K562 (cell line): ENCODE data around the gene YIF1A. TPM values are rescaled to one million over a fixed set of nuclear protein-coding genes. Genes with fewer than 3 reads are reported as not detected.

Experiments used
- ATAC-seq: fragments of 200-7000 bp; cut with Tn5 transposase; 3 replicates; pipeline ENCODE4 v1.9.1; 2020; ENCODE audit warnings: moderate library complexity
- BruUV-seq: library from RNA; stranded (reverse); fragments of 400-500 nt; replicated peaks from 2 replicates; lab custom pipeline; 2021; lab: Mats Ljungman, UMichigan
- CTCF ChIA-PET: fragments of 300-600 bp; formaldehyde crosslinking; extraction: SDS; loops from one replicate; lab custom pipeline; 2021; ENCODE audit warnings: low intra/inter-chr PET ratio; lab: Yijun Ruan, JAX
- POLR2A ChIA-PET: fragments of 300-600, 350-650 bp; sonication (Branson Sonifier 250); formaldehyde crosslinking; extraction: SDS; loops from one replicate; lab custom pipeline; 2021; ENCODE audit warnings: antibody characterized with exemption, inconsistent platforms; lab: Yijun Ruan, JAX
- DNase-seq, 4 experiments: peaks; one replicate each; pipeline versions ENCODE4 v3.0.0 to v3.0.0-alpha.2; 2011 to 2018; ENCODE audit warnings: low spot score in 3 of 4, mixed read lengths in 3 of 4; ENCODE audit errors: extremely low read depth in 1 of 4
- FAIRE-seq: peaks from 2 replicates; lab custom pipeline; 2011; peaks lifted over from hg19 to GRCh38; lab: Jason Lieb, UNC
- H2AFZ ChIP-seq: 2 replicates; pipeline ENCODE4 v1.6.0; 2011; ENCODE audit warnings: low read depth, low read length, control low read depth, inconsistent platforms
- H3K27ac ChIP-seq: fragments of 200-600 bp; 3 replicates; pipeline ENCODE4 v1.8.0; 2011; ENCODE audit warnings: low read depth, mild to moderate bottlenecking, control low read depth, inconsistent platforms, low read length, moderate library complexity, mixed read lengths; ENCODE audit errors: extremely low read depth
- H3K27me3 ChIP-seq, 2 experiments: fragments of 300-600 bp in 1 of 2; 2 replicates in 1 of 2; 3 replicates in 1 of 2; pipeline versions ENCODE4 v1.6.0 to v1.8.0; 2011; ENCODE audit warnings: inconsistent platforms in 2 of 2, low read length in 2 of 2, mild to moderate bottlenecking in 1 of 2, mixed read lengths in 1 of 2, moderate library complexity in 1 of 2; ENCODE audit not compliant: control insufficient read depth in 2 of 2, insufficient read depth in 2 of 2
- H3K36me3 ChIP-seq: fragments of 300-600 bp; 3 replicates; pipeline ENCODE4 v1.8.0; 2011; ENCODE audit warnings: mild to moderate bottlenecking, low read length, inconsistent platforms; ENCODE audit not compliant: control insufficient read depth, insufficient read depth
- H3K4me1 ChIP-seq, 2 experiments: fragments of 200-600 bp in 1 of 2; replicated peaks in 1 of 2; 2 replicates in 1 of 2; 3 replicates in 1 of 2; pipeline versions ENCODE4 v1.5.1 to v1.8.0; 2011; ENCODE audit warnings: inconsistent platforms in 2 of 2, low read length in 2 of 2, mild to moderate bottlenecking in 1 of 2, mixed read lengths in 1 of 2, moderate library complexity in 1 of 2; ENCODE audit not compliant: control insufficient read depth in 2 of 2, insufficient read depth in 2 of 2
- H3K4me2 ChIP-seq: 2 replicates; pipeline ENCODE4 v1.6.1; 2011; ENCODE audit warnings: low read length, control low read depth, inconsistent platforms, mixed read lengths; ENCODE audit not compliant: insufficient read depth
- H3K4me3 ChIP-seq: fragments of 200-600 bp; sonication (generic), shearing (Covaris generic); 2 replicates; pipeline ENCODE4 v1.5.1; 2016; ENCODE audit warnings: control low read depth, inconsistent platforms
- H3K79me2 ChIP-seq: fragments of 200-600 bp; 3 replicates; pipeline ENCODE4 v1.8.0; 2011; ENCODE audit warnings: low read length, inconsistent platforms; ENCODE audit not compliant: control insufficient read depth, insufficient read depth
- H3K9ac ChIP-seq, 2 experiments: 2 replicates each; pipeline versions ENCODE4 v1.6.0 to v1.6.1; 2011; ENCODE audit warnings: low read depth in 2 of 2, low read length in 2 of 2, control low read depth in 1 of 2, inconsistent platforms in 1 of 2, mild to moderate bottlenecking in 1 of 2, mixed read lengths in 1 of 2; ENCODE audit not compliant: insufficient read depth in 1 of 2
- H3K9me1 ChIP-seq: one replicate; pipeline ENCODE4 v1.6.0; 2011; ENCODE audit warnings: inconsistent platforms, mild to moderate bottlenecking, low read length, moderate library complexity; ENCODE audit not compliant: control insufficient read depth, insufficient read depth
- H3K9me3 ChIP-seq: replicated peaks from 2 replicates; pipeline ENCODE4 v1.5.1; 2011; ENCODE audit warnings: low read depth, low read length, inconsistent platforms; ENCODE audit not compliant: control insufficient read depth, insufficient read depth
- H4K20me1 ChIP-seq: replicated peaks from 2 replicates; pipeline ENCODE4 v1.6.1; 2011; ENCODE audit warnings: low read length, inconsistent platforms, mixed read lengths; ENCODE audit not compliant: control insufficient read depth, insufficient read depth
- SMARCC2 ChIP-seq: fragments of 450-650 bp; IDR thresholded peaks from 2 replicates; pipeline ENCODE4 v1.6.1; 2017; ENCODE audit warnings: antibody characterized with exemption, moderate library complexity, mild to moderate bottlenecking, low read depth
- ZBTB33 ChIP-seq: sonication (generic); formaldehyde crosslinking; IDR thresholded peaks from 2 replicates; pipeline ENCODE4 v1.8.1; 2023; ENCODE audit warnings: mild to moderate bottlenecking, missing genetic modification reagents
- WGBS: fragments of 100-300 bp; shearing (Covaris generic); methylation state at CpG from one replicate; pipeline ENCODE4 v1.1.6; 2016; ENCODE audit warnings: low coverage, mixed read lengths; ENCODE audit not compliant: insufficient coverage; ENCODE audit errors: missing lambda C conversion rate; 5-methylcytosine and 5-hydroxymethylcytosine counted together
- in situ Hi-C: fragments of 300-500 bp; cut with MboI; formaldehyde crosslinking; loops from 4 replicates; pipeline ENCODE4 v1.15.0; 2018; ENCODE audit warnings: inconsistent platforms, mixed read lengths
- intact Hi-C: fragments of 100-400 bp; cut with micrococcal nuclease; formaldehyde crosslinking; loops from 2 replicates; pipeline ENCODE4 v1.14.2; 2022
- polyA plus RNA-seq, 8 experiments: library from polyadenylated mRNA; depleted of rRNA in 4 of 8; stranded (reverse) in 5 of 8; unstranded in 3 of 8; fragments of >200 nt; fragmentation: Nextera tagmentation in 2 of 8; fragmentation: Illumina TruSeq in 1 of 8; extraction: Ambion mirVana in 2 of 8; extraction: Trizol in 1 of 8; gene quantifications; 2 replicates each; pipeline versions ENCODE4 v1.2.1 to v1.2.3, GENCODE V29; 2011 to 2014; ENCODE audit warnings: inconsistent platforms in 1 of 8, missing spikeins in 1 of 8
- total RNA-seq, 7 experiments: library from RNA; depleted of rRNA in 6 of 7; stranded (reverse); fragments of >200 nt in 6 of 7; fragmentation: Illumina TruSeq in 2 of 7; extraction: Trizol in 2 of 7; gene quantifications; 2 replicates each; pipeline versions ENCODE4 v1.2.1 to v1.2.3, GENCODE V29; 2011 to 2021; ENCODE audit warnings: low replicate concordance in 1 of 7

The YIF1A gene
- total and polyA plus RNA-seq, 9 of the 15 experiments (the other 6 are each of a cell fraction or from before 2014, with no cell fraction given), result 8.6 to 121 (median 77.2) TPM

DNA sequence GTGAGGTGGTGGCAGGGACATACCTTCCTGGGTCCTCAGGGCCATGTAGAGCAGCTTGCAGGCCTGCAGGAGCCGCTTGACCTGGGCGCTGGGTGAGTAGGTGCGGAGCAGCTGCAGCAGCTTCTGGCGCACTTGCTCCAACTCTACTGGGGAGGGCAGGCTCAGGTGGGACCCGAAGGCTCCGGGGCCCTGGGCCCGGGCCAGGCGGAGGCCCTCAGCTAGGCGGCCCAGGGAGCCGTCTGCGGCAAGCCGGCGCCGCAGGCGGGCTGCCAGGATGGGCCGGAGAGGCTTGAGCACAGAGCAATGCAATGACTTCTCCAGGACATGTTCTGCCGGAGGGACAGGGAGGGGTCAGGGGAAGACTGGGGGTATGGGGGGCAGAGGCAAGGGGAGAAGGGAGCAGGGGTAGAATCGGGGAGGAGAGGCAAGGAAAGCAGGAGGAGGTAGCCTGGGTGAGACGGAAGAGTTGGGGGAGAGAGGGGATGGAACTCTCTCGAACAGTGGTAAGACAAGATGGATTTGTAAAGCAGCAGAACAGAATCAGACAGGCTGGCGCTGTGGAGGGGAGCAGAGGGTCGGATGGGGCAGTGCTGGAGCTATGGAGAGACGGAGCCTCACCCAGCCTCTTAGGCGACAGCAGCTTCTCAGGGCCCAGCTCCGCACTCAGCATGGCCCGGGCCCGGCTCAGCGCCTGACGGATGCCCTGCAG, 45.1 kb upstream of the YIF1A start:
- no peaks in the 10 kb centered on the region for H3K9me3 ChIP-seq
- no peaks in the 10 kb centered on the region for H3K27me3 ChIP-seq
- H2AFZ ChIP-seq, result no peak overlapping the region
- H3K4me3 ChIP-seq, result no peak overlapping the region
- intact Hi-C loops, result no loop called here
- WGBS, result 58% methylated on average over 21 of the region's 29 CpGs
- peak overlapping the region in 1 of 2 experiments; percentile 36; a peak in 1 of 4 replicates for H3K9ac ChIP-seq
- no peak overlapping the region for H3K4me2 ChIP-seq
- TF ChIP-seq ZBTB33 (peak; percentile 46; the same call in 1 of the 2 replicates), SMARCC2 (no peak)
- H3K36me3 ChIP-seq, result peaks cover 20% of the 10 kb centered on the region; the same call in 1 of the 3 replicates
- in situ Hi-C loops, result no loop called here
- H4K20me1 ChIP-seq, result peaks cover 3% of the 10 kb centered on the region; the same call in 1 of the 2 replicates
- no peaks in the 10 kb centered on the region for H3K79me2 ChIP-seq
- no peak; the same call in 2 of the 3 replicates for ATAC-seq
- DNase-seq, result peak in 1 of 4 experiments; percentile 10
- no TSS peak for BruUV-seq
- H3K9me1 ChIP-seq, result no peaks in the 10 kb centered on the region
- ChIA-PET CTCF (no interaction called here), POLR2A (interaction anchor here (0.6 to 1.2 kb wide), 6 partner anchors 8 to 911 kb away, joined by 3 to 6 read pairs (median 3); no protein-coding TSS in a partner anchor)
- FAIRE-seq, result no peak
- peaks cover 15 to 70% of the 10 kb centered on the region in 2 experiments for H3K4me1 ChIP-seq
- no peak overlapping the region for H3K27ac ChIP-seq
